H9 (cell line): ENCODE data around the gene ELAVL1. TPM values are rescaled to one million over a fixed set of nuclear protein-coding genes. Genes with fewer than 3 reads are reported as not detected.

ENCODE experiments used
- DNase-seq: peaks from one replicate; pipeline ENCODE4 v3.0.0-alpha.2; 2017
- H2AFZ ChIP-seq: one replicate; pipeline ENCODE4 v1.6.1; 2013; ENCODE audit warnings: mild to moderate bottlenecking, low read length, control low read depth, moderate library complexity
- H2AK5ac ChIP-seq: 2 replicates; pipeline ENCODE4 v1.6.1; 2013; ENCODE audit warnings: low read length, control low read depth, mixed read lengths; ENCODE audit not compliant: insufficient read length
- H2BK120ac ChIP-seq: one replicate; pipeline ENCODE4 v1.6.1; 2013; ENCODE audit warnings: low read depth, mild to moderate bottlenecking, low read length, control low read depth, inconsistent platforms; ENCODE audit not compliant: poor library complexity, severe bottlenecking
- H2BK12ac ChIP-seq: 2 replicates; pipeline ENCODE4 v1.6.1; 2013; ENCODE audit warnings: low read length, control low read depth, mixed read lengths, low read depth; ENCODE audit not compliant: insufficient read length
- H2BK15ac ChIP-seq: 2 replicates; pipeline ENCODE4 v1.6.1; 2013; ENCODE audit warnings: low read depth, low read length, control low read depth
- H2BK20ac ChIP-seq: one replicate; pipeline ENCODE4 v1.6.1; 2013; ENCODE audit warnings: low read depth, mild to moderate bottlenecking, low read length, control low read depth, inconsistent platforms; ENCODE audit not compliant: poor library complexity, severe bottlenecking
- H2BK5ac ChIP-seq: 2 replicates; pipeline ENCODE4 v1.6.1; 2013; ENCODE audit warnings: low read length, control low read depth, mixed read lengths; ENCODE audit not compliant: insufficient read length
- H3K14ac ChIP-seq: 2 replicates; pipeline ENCODE4 v1.6.1; 2013; ENCODE audit warnings: low read length, control low read depth; ENCODE audit not compliant: insufficient read depth
- H3K18ac ChIP-seq: 2 replicates; pipeline ENCODE4 v1.6.1; 2013; ENCODE audit warnings: low read depth, mild to moderate bottlenecking, mixed read lengths, low read length, control low read depth; ENCODE audit not compliant: insufficient read length
- H3K23ac ChIP-seq: 2 replicates; pipeline ENCODE4 v1.6.1; 2013; ENCODE audit warnings: low read length, control low read depth, mixed read lengths, low read depth; ENCODE audit not compliant: insufficient read length
- H3K23me2 ChIP-seq: 2 replicates; pipeline ENCODE4 v1.6.1; 2013; ENCODE audit warnings: low read depth, mild to moderate bottlenecking, mixed read lengths, low read length, control low read depth; ENCODE audit not compliant: insufficient read length, poor library complexity, severe bottlenecking
- H3K27ac ChIP-seq: 2 replicates; pipeline ENCODE4 v1.5.1; 2013; ENCODE audit warnings: low read length, control low read depth, mixed read lengths, low read depth; ENCODE audit not compliant: insufficient read length
- H3K27me3 ChIP-seq: 2 replicates; pipeline ENCODE4 v1.6.1; 2013; ENCODE audit warnings: low read length, control low read depth, inconsistent platforms; ENCODE audit not compliant: insufficient read depth
- H3K4ac ChIP-seq: 2 replicates; pipeline ENCODE4 v1.6.1; 2013; ENCODE audit warnings: low read depth, mild to moderate bottlenecking, control low read depth, inconsistent platforms, low read length, moderate library complexity
- H3K4me1 ChIP-seq: 2 replicates; pipeline ENCODE4 v1.6.1; 2013; ENCODE audit warnings: low read length, control low read depth, inconsistent platforms; ENCODE audit not compliant: insufficient read depth
- H3K4me2 ChIP-seq: 2 replicates; pipeline ENCODE4 v1.6.1; 2013; ENCODE audit warnings: low read length, control low read depth, mixed read lengths; ENCODE audit not compliant: insufficient read length, insufficient read depth
- H3K56ac ChIP-seq: 2 replicates; pipeline ENCODE4 v1.6.1; 2013; ENCODE audit warnings: low read depth, mild to moderate bottlenecking, mixed read lengths, low read length, control low read depth; ENCODE audit not compliant: insufficient read length
- H3K79me1 ChIP-seq: 2 replicates; pipeline ENCODE4 v1.6.1; 2013; ENCODE audit warnings: low read depth, mild to moderate bottlenecking, moderate library complexity, low read length, control low read depth, inconsistent platforms; ENCODE audit not compliant: insufficient read depth, poor library complexity, severe bottlenecking
- H3K79me2 ChIP-seq: 2 replicates; pipeline ENCODE4 v1.6.1; 2013; ENCODE audit warnings: low read length, control low read depth, inconsistent platforms; ENCODE audit not compliant: insufficient read depth
- H3K9ac ChIP-seq: 2 replicates; pipeline ENCODE4 v1.6.1; 2013; ENCODE audit warnings: low read length, control low read depth, mixed read lengths; ENCODE audit not compliant: insufficient read length; ENCODE audit errors: extremely low read depth
- H3K9me3 ChIP-seq: one replicate; pipeline ENCODE4 v1.6.1; 2013; ENCODE audit warnings: low read depth, low read length, inconsistent platforms; ENCODE audit not compliant: control insufficient read depth
- H3T11ph ChIP-seq: one replicate; pipeline ENCODE4 v1.6.1; 2013; ENCODE audit warnings: mild to moderate bottlenecking, low read length, control low read depth, inconsistent platforms
- H4K20me1 ChIP-seq: one replicate; pipeline ENCODE4 v1.6.1; 2013; ENCODE audit not compliant: control insufficient read depth, insufficient read length, insufficient read depth
- H4K5ac ChIP-seq: 2 replicates; pipeline ENCODE4 v1.6.1; 2013; ENCODE audit warnings: low read depth, mild to moderate bottlenecking, mixed read lengths, low read length, control low read depth; ENCODE audit not compliant: insufficient read length
- H4K8ac ChIP-seq: replicated peaks from 2 replicates; pipeline ENCODE4 v1.6.1; 2013; ENCODE audit warnings: low read length, control low read depth, mixed read lengths, low read depth; ENCODE audit not compliant: insufficient read length
- H4K91ac ChIP-seq: 2 replicates; pipeline ENCODE4 v1.6.1; 2013; ENCODE audit warnings: low read depth, mild to moderate bottlenecking, moderate library complexity, mixed read lengths, low read length, control low read depth; ENCODE audit not compliant: insufficient read length
- H3K27ac Mint-ChIP-seq, 3 experiments: 2 replicates in 2 of 3; 3 replicates in 1 of 3; pipeline ENCODE4 v1.8.0; 2020 to 2021; ENCODE audit warnings: mixed read lengths in 3 of 3, mild to moderate bottlenecking in 1 of 3, moderate library complexity in 1 of 3
- H3K27me3 Mint-ChIP-seq: 2 replicates; pipeline ENCODE4 v1.8.0; 2021; ENCODE audit warnings: low read depth, mild to moderate bottlenecking, moderate library complexity, mixed read lengths
- H3K36me3 Mint-ChIP-seq, 3 experiments: 2 replicates in 2 of 3; 3 replicates in 1 of 3; pipeline ENCODE4 v1.8.0; 2020 to 2021; ENCODE audit warnings: low read depth in 3 of 3, mixed read lengths in 3 of 3; ENCODE audit not compliant: insufficient read depth in 1 of 3
- H3K4me1 Mint-ChIP-seq, 2 experiments: 2 replicates each; pipeline ENCODE4 v1.8.0; 2020; ENCODE audit warnings: mixed read lengths in 2 of 2
- H3K4me3 Mint-ChIP-seq, 2 experiments: 2 replicates in 1 of 2; 3 replicates in 1 of 2; pipeline ENCODE4 v1.8.0; 2020 to 2021; ENCODE audit warnings: mild to moderate bottlenecking in 2 of 2, mixed read lengths in 2 of 2, moderate library complexity in 1 of 2
- H3K9me3 Mint-ChIP-seq, 2 experiments: 2 replicates in 1 of 2; 3 replicates in 1 of 2; pipeline ENCODE4 v1.8.0; 2020; ENCODE audit warnings: mild to moderate bottlenecking in 2 of 2, mixed read lengths in 2 of 2, moderate library complexity in 1 of 2
- WGBS: extraction: QIAGEN DNeasy Blood & Tissue Kit; methylation state at CpG from one replicate; pipeline ENCODE4 v1.1.7; 2013; ENCODE audit warnings: missing lambda C conversion rate, low lambda C conversion rate, mixed read lengths; ENCODE audit not compliant: insufficient read length; ENCODE audit errors: extremely low coverage; 5-methylcytosine and 5-hydroxymethylcytosine counted together
- total RNA-seq: library from RNA; stranded (reverse); gene quantifications from 2 replicates; pipeline ENCODE4 v1.2.1, GENCODE V29; 2021
- TF ChIP-seq, protein P1 (sequence below): fragments of 200-600 bp; sonication (generic); conservative IDR thresholded peaks from 3 replicates; pipeline ENCODE4 v1.8.0; 2021; ENCODE audit warnings: antibody characterized with exemption, mild to moderate bottlenecking

The ELAVL1 gene
- total RNA-seq, 1 experiment from 2014 or later = 149 TPM

DNA sequence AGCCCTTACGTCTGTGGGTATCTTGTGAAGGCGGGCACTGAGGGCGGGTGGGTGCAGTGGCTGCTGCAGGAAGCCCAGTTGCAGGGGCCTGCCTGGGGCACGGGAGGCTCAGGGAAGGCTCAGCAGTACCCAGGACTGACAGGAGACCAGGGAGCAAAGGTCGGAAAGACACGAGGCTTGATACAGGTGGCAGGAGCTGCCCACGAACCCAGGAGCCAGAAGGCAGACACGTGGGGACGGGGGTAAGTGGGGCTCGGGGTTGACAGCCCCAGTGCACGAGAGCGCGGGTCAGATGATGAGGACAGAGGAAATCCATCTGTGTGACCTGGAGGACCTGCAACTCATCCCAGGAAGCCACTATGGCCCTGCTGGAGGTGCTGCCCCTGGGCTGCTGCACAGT is 25.3 kb downstream of the ELAVL1 start:
- Histone ChIP-seq H3K79me2 (no peaks in the 10 kb centered on the region; the same call in 1 of the 2 replicates), H2BK15ac (no peak overlapping the region), H3K9me3 (no peaks in the 10 kb centered on the region), H4K5ac (no peak overlapping the region), H3K23me2 (no peaks in the 10 kb centered on the region), H3K4me1 (no peaks in the 10 kb centered on the region), H3K23ac (no peak overlapping the region), H3K27ac (no peak overlapping the region), H4K8ac (no peak overlapping the region), H3K4me2 (no peak overlapping the region), H2BK5ac (no peak overlapping the region), H3K4ac (no peak overlapping the region), H2AFZ (no peak overlapping the region), H3K27me3 (no peaks in the 10 kb centered on the region), H3T11ph (no peak overlapping the region), H2BK12ac (no peak overlapping the region), H3K9ac (no peak overlapping the region), H3K79me1 (peaks cover 1% of the 10 kb centered on the region), H2BK20ac (no peak overlapping the region), H3K14ac (no peak overlapping the region), H2BK120ac (no peak overlapping the region), H3K56ac (no peak overlapping the region), H4K20me1 (peaks cover 7% of the 10 kb centered on the region), H2AK5ac (no peak overlapping the region), H3K18ac (no peak overlapping the region), H4K91ac (no peak overlapping the region)
- peaks cover 41 to 81% (median 80%) of the 10 kb centered on the region in 3 experiments; a peak in 6 of 7 replicates for H3K36me3 Mint-ChIP-seq
- DNase-seq = no peak
- H3K4me1 Mint-ChIP-seq = no peaks in the 10 kb centered on the region
- WGBS = no CpG with 5 or more reads among the region's 13 CpGs
- H3K4me3 Mint-ChIP-seq = no peak overlapping the region
- H3K9me3 Mint-ChIP-seq = no peaks in the 10 kb centered on the region
- H3K27me3 Mint-ChIP-seq = no peaks in the 10 kb centered on the region
- peak overlapping the region in 1 of 3 experiments; percentile 62; a peak in 1 of 7 replicates for H3K27ac Mint-ChIP-seq
- TF ChIP-seq, protein P1, sequence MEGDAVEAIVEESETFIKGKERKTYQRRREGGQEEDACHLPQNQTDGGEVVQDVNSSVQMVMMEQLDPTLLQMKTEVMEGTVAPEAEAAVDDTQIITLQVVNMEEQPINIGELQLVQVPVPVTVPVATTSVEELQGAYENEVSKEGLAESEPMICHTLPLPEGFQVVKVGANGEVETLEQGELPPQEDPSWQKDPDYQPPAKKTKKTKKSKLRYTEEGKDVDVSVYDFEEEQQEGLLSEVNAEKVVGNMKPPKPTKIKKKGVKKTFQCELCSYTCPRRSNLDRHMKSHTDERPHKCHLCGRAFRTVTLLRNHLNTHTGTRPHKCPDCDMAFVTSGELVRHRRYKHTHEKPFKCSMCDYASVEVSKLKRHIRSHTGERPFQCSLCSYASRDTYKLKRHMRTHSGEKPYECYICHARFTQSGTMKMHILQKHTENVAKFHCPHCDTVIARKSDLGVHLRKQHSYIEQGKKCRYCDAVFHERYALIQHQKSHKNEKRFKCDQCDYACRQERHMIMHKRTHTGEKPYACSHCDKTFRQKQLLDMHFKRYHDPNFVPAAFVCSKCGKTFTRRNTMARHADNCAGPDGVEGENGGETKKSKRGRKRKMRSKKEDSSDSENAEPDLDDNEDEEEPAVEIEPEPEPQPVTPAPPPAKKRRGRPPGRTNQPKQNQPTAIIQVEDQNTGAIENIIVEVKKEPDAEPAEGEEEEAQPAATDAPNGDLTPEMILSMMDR = no peak
